GM12875 (cell line): ENCODE results near the gene TEX36.
"Not testable (repeated sequence)": the region's sequence is repeated elsewhere in the genome, so short reads cannot be mapped to it uniquely, and the experiment has no call there.

Experiments
- H3K4me3 ChIP-seq: one replicate; pipeline ENCODE4 v1.5.1; 2011; ENCODE audit warnings: low read depth, low read length, control low read depth
- TF ChIP-seq, protein P1 (sequence below): IDR thresholded peaks from 2 replicates; pipeline ENCODE4 v1.5.1; 2011; ENCODE audit warnings: low read depth, mild to moderate bottlenecking, control low read depth, inconsistent platforms, low read length, moderate library complexity, borderline replicate concordance; ENCODE audit not compliant: insufficient read depth

TEX36 gene

DNA sequence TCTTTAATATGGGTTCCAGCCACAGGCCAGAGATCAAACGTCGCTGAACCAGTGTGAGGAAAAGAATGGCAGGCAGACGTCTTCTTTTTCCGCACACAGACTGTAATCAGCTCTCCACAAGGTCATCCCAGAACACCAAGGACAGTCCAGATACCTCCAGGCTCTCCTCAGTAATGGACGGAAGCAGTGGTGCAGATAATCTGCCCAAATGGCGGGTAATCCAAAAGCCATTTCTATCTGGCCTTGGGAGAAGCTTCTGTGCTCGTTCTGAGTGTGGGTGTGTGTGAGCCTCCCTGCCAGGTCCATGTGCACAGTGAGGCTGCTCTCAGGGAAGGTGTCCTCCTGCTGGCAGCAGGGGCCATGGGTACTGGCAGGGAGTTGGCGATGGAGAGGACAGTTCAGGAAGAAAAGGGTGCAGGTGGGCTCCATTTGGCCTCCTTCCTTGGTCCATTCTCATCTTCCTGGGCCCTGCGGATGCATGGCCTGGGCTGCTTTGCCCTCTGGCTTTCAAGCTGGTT is 15.6 kb upstream of the TEX36 start:
- no peak overlapping the region for H3K4me3 ChIP-seq
- TF ChIP-seq, protein P1, sequence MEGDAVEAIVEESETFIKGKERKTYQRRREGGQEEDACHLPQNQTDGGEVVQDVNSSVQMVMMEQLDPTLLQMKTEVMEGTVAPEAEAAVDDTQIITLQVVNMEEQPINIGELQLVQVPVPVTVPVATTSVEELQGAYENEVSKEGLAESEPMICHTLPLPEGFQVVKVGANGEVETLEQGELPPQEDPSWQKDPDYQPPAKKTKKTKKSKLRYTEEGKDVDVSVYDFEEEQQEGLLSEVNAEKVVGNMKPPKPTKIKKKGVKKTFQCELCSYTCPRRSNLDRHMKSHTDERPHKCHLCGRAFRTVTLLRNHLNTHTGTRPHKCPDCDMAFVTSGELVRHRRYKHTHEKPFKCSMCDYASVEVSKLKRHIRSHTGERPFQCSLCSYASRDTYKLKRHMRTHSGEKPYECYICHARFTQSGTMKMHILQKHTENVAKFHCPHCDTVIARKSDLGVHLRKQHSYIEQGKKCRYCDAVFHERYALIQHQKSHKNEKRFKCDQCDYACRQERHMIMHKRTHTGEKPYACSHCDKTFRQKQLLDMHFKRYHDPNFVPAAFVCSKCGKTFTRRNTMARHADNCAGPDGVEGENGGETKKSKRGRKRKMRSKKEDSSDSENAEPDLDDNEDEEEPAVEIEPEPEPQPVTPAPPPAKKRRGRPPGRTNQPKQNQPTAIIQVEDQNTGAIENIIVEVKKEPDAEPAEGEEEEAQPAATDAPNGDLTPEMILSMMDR = no peak

DNA sequence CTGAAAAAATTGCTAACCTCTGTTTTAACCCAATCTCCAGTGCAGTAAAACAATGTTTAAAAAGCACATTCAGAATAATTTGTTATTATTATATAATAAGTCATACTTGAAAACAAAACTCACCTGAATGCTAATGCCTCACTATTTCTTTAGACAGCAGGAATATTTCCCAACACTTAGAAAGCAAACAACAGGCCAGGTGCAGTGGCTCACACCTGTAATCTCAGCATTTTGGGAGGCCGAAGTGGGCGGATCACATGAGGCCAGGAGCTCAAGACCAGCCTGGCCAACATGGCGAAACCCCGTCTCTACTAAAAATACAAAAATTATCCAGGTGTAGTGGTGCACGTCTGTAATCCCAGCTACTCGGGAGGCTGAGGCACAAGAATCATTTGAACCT is 13.9 kb upstream of the TEX36 start:
- not testable (repeated sequence) for H3K4me3 ChIP-seq

DNA sequence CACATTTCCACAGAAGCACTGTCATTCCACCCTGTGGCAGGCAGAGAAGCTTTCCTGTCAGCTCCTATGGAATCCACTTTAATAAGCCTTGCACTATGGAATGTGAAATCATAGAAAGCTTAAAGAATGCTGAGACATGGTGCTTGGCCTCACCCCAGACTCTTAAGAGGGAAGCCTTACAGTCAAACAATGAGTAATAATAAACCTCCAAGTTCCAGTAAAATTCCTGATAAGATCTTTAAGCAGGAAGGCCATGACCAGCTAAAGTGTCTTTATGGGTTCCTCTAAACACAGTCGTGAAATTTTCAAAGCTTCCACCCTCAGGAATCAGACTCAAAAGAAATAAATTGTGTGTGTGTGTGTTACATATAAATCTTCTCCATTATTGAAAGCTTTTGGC is 11.9 kb upstream of the TEX36 start:
- TF ChIP-seq, protein P1 = no peak
- no peak overlapping the region for H3K4me3 ChIP-seq

DNA sequence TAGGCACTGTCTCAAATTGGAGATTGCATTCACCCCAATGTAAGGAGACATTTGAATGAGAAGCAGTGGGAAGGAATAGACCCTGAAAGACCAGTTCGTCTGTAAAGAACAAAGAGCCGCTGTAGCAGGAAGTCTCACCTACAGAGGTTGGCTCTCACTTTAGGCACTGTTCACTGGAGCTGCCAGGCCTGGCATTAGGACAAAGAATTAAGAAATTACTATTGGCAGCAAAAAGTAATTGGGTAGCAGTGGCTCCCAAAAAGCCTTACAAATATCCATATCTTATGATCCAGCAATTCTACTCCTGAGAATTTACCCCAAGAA is 10.5 kb upstream of the TEX36 start:
- no peak overlapping the region for H3K4me3 ChIP-seq
- TF ChIP-seq, protein P1 = no peak

DNA sequence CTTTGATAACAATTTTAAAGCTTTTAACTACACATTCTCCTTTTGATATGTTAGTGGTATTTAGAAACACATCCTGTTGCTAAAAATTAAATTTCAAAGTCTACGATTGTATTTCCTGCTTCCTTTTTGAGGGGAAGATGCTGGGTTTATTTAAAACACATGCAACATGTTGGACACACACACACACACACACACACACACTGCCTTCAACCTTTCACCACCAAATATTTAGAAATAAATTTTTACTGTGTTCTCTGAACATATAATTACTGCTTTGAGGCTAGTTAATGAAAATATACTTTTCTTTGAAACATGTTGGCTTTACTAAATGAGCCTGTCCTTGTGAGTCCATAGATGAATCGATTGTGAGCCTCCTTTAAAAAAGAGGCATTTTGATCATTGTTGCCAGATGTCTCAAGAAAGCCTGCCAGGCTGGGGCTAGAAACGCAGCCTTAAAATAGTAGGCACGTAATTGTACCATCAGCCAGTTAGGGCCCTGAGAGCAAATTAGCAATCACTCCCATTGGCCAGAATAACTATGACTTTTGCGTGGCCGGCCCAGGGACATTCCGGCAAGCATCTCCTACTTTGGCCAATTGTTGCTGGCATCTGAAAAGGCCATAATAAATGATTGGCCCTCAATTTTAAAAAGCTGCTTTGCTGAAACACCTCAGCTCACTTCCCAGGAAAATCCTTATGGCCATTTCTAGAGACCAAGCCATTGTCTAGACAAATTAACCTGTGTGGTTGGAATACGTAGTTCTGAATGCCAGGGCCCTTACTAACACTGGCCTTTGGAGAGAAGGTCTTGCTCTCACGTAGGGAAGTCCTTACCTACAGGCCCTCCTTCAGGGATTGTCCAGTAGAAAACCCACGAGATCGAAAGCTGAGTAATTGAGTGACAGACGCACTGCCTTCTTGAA is 9.9 kb upstream of the TEX36 start:
- TF ChIP-seq, protein P1 = no peak
- no peak overlapping the region for H3K4me3 ChIP-seq

DNA sequence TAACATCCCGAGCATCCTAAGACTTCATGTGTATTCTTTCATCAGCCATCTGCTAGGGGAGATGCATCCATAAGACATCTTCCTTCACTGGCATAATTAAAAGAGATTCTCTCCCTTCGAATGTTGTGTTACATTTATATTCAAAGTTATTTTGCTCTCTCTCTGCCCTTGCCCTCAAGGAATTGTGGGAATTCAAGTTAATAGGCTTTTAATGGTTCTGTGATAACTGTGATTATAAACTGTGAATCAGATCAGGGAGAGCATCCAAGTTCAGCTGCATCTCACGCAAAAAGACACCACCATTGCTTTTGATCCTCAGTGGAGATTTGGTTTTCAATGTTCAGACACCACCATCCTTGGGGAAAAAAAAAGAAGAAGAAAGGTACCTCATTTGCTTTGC is 9.2 kb upstream of the TEX36 start:
- H3K4me3 ChIP-seq = no peak overlapping the region
- TF ChIP-seq, protein P1 = no peak

DNA sequence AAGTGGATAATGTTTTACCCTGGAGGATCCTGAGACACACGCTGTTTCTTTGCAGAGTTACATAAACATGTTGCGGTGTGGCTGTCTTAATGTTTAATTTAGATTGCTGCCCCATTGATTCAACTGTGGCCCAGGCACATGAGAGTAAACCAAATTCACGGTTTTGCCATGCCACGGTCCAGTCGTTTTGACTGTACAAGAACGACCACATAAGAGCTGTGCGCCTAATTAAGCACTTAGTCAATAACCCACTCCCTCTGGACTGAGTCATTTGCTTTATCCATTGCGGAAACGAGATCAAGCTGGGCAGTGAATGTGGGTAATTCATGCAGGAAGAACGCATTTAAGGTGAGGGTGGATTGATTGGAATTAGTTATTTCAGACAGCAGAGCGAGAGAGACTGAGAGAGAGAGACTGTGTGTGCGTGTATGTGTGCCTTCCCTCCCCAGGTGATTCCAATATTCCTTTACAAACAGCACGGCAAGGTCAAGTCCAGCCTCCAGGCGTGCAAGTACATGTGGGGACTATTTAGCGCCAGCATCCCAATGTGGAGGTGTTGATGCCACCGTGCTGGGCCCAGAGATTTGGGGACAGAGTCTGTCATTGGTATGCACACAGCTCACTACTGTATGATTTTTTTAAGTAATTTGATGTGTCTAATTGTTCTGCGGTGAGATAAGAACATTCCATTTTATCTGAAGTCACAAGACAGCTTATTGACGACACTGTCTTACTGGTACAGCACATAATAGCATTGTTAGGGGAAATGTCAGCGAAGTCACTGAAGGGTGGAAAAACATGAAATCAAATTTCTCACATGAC is 8.4 kb upstream of the TEX36 start:
- no peak overlapping the region for H3K4me3 ChIP-seq
- TF ChIP-seq, protein P1 = no peak
